CD4-positive, alpha-beta T cell treated with Interleukin-17A for 1 hour (primary cell): ENCODE results near the gene RIMBP2.

Experiments
- DNase-seq: peaks from one replicate; pipeline ENCODE4 v3.0.0-alpha.2; 2020

The RIMBP2 gene

DNA sequence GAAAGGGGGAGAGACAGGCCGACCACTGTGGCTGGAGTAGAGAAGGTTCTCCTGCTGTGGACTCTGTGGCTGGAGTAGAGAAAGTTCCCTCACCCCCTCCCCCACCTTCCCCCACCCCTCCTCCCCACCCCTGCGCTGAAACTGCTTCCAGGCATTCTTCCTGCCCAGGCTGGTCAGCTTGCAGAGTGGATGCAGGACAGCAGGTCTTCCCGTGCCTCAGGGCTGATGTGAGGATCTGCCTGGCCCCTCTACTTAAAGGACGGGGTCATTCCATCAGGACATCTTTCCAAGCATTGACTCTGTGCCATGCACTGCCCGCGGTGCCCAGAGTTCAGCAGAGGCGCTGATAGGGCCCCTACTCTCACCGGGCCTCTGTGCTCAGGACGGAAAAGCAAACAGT, 13.2 kb upstream of the RIMBP2 start:
- DNase-seq: no peak

GRCh38 chr12:130728158-130729058, 12.3 kb upstream of the RIMBP2 start:
- no peak for DNase-seq

DNA sequence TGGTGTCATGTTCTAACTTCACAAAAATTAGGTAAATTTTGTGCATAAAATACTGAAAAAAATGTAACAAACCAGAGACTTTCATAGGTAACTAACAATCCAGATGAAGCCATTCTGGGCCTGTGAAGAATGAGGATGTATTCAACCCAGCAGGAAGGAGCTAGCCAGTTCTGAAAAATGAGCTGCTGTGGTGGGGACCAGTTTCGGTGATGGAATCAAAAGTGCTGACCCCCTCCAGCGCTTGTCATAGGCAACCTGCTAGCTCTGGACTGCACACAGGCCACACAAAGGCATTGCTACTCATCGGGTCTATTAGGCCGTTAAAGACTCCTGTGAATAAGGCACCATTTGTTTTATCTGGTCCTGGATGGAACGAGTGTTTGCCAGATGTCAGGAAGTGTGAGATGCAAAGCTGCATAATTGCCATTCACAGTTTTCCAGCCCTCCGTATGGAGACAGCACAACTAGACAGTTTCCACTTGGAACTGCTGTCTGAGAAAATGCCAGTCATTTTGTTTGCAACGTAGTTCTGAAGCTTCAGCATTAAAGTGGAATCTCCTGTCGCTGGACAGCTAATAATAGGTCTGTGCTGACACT, 3.3 kb upstream of the RIMBP2 start:
- no peak for DNase-seq

GRCh38 chr12:130717752-130718151, 1.7 kb upstream of the RIMBP2 start:
- DNase-seq: no peak

DNA sequence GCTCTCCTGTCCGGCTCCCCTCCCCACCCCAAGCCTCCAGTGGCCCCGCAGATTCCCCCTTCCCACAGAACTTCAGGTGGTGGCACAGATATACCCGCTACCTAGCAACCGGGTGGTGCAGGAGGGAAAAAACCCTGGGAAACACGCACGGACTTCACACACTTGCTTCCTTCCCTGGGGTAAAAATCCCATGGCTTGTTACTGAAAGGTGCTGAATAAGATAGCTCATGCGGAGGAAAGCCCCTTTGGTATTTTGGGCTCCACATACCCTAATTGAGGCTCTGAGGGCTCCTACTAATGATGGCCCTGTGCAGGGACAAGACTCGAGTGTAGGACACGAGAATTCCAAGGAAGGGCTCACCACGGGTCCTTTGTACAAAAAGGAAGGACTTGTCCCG, 869 bp upstream of the RIMBP2 start:
- no peak for DNase-seq

DNA sequence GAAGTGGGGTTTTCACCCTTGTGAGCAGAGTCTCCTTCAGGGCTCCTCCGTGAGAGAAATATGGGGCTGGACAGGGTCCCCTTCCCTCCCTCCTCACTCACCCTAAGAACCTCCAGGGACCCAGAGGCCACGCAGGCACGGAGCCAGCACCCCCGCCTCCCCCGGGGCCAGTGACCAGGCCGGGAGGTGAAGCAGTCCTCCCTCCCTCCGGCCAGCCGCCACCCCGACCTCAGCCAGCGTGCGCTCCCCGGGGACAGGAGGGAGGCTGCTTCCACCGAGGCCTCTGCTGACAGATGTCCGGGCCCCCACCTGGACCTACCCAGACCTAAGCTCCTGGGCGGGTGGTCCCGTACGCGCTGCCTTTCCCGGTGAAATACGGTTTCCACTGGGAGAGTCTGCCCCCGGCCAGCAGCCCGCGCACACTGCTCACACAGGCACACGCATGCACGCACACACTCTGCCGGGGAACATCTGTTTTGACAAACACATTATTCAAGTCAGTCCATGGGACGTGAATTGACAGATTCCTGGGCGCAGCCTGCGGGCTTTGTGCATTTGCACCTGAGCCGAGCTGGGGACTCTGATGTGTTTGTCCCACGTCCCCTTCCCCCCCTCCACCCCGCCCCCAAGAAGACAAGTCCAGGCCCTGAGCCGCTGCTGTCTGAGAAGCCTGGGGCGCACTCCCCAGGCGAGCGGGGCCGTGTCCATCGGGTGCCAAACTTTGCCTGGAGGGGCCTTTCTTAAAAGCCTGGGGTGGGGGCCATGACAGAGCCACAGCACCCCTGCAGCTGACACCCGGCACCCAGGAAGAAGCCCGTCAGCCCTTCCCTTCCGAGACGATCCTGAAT, 725 bp downstream of the RIMBP2 start:
- no peak for DNase-seq

- no peak for DNase-seq
Measured at GRCh38 chr12:130714591-130715149, 1.4 kb downstream of the RIMBP2 start.

DNA sequence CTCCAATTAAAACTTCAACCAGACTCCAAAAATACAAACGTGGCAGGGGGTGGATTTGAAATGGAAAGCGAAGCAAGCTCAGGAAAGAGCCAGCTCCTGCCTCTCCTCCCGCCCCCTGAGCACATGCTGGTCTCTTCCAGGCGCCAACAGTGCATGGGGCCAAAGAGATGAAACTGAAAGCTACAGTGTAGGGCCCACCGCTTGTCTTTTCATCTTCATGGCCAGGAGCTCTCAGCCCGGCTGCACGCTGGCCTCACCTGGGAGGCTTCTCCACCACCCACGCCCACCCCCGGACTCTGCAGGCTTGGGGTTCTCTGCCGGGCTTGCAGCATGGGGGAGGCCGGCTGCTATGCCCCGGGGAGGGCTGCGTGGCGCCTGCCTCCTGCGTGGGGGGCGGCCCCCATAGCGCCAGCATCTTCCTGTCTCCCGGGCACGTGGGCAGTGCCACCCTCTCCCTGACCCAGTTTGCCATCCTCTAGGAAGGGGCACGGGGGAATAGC, 2.0 kb downstream of the RIMBP2 start:
- no peak for DNase-seq

DNA sequence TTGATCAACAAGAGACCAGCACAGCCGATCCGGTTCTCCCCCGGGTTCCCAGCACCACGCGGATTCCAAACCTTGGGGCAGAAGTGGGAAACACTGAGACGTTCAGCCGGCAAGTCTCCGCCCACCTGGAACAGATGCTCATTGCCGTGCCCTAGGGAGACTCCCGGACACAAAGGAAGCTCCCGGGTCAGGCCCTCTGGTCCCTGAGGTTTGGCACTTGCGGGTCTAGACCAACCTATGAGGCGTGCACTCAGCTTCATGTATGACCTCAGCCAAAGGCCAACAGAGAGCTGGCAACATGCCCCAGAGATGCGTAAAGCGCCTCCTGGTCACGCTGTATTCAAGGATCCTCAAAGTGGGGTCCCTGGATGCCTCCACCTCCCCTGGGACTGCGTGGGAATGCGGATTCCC, 2.5 kb downstream of the RIMBP2 start:
- no peak for DNase-seq

DNA sequence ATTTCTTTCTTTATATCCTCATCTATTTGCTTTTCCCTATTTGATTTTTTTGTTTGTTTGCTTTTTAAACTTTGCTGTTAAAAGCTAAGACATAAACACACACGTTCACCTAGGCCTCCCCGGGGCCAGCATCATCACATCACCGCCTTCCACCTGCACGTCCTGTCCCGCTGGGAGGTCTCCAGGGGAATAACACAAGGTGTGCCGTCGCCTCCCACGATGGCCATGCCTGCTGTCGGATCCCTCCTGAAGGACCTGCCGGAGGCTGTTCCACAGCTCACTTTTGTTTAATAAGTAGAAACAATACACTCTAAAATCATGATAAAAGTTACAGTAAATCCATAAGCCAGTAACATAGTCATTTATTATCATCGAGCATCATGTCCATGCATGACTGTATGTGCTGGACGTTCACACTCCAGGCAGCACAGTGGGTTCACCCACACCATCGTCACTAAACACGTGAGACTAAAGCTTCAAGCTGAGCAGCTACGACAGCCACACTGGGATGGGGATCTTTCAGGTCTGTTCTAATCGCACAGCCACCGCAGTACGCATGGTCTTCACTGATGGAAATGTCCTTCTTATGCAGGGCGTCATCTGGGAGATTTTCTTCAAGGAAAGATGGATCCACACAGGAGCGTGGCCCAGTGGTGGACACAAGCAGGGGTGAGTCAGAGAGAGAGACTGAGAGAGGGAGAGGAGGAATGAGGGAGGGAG, 3.6 kb downstream of the RIMBP2 start:
- DNase-seq: no peak

GRCh38 chr12:130711756-130712155, 4.3 kb downstream of the RIMBP2 start:
- DNase-seq: no peak

DNA sequence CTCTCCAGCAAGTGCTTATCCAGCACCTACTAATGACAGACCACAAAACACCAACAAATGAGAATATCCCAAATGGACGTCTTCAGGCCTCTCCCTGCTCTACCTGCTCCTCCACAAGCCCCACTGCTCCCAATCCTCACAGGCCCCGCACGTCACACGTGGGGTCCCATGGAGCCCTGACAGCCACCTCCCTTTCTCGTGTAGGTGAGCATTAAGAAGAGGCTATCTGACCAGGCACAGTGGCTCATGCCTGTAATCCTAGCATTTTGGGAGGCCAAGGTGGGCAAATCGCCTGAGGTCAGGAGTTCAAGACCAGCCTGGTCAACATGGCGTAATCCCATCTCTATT, 5.4 kb downstream of the RIMBP2 start:
- DNase-seq: no peak

DNA sequence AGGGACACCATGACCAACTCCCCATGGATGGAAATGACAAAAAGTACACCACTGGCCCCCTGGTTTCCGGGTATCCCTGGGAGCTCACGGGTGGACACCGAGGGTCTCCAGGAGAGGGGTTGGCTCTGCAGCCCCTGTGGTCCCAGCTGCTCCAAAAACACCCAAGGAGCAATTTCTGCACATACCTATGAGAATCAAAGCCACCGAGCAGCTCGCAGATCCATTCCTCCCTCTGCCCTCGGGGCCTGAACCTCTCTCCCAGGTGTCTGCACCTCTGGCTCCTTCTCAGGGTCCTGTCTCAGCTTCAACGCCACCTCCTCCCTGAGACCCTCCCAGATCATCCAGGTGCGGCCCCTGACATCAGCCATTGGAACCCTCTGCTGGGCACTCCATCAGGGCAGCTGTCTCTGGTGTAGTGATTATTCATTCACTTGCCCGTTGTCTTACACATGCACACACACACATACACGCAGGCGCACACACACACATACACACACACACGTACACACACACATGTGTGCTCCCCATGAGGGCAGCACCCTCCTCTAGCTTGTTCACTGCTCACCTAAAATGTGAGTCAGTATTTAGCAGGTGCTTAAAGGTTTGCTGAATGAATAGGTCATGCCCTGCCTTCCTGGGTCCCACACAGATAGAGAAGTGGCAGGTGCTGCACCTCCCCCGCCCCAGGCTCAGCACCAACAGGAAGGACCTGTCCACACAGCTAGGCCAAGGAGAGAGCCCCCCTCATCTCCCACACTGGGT, 5.9 kb downstream of the RIMBP2 start:
- DNase-seq: no peak

DNA sequence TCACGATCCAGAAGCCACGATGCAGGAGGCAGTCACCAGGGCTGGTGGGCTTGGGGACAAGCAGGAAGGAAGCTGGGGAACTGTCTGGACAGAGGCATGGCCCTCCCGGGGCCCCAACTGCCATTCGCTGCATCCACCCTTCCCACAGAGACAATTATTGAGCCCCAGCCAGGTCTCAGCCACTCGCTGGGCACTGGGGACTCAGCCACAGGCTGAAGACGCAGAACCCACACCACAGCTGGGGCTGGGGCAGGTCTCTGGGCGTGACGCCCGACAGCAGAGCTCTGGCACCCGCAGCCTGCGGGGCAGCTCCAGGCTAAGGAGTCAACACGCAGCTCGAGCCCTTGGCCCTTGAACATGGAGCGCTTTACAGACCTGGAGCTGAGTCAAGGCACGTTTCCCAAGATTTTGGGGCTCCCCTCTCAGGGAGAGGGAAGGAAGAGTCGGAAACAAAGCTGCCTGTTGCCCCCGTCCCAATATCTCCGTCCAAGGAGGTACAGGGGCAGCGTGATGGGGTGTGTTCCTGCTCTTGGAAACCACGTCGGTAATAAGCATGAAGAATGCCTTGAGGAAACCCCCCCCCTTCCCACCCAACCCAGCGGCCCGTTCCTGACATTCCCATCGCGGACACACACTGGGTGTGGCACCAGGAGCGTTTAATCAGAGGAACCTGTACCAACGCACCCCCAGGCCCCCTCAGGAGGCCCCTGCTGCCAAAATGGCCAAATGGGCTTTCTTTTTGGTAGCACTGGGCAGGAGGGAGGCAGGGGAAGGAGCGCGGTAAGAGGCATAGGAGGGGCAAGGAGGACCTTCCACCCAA, 6.7 kb downstream of the RIMBP2 start:
- DNase-seq: no peak

- DNase-seq: no peak
Measured at GRCh38 chr12:130708648-130709047, 7.5 kb downstream of the RIMBP2 start.

DNA sequence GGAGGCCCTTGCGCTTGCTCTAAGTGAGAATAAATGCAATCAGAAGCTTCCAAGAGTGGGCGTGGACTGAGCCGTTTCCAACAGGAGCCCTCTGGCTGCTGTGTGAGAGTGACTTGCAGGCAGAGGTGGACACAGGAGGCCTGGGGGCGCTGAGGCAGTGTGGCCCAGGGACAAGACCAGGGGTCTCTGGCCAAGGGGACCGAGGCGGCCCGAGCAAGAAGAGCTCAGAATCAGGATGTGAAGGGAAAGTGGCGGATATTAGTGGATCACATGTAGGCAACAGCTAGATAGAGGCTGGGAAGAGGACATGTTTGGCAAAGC, 8.6 kb downstream of the RIMBP2 start:
- no peak for DNase-seq

DNA sequence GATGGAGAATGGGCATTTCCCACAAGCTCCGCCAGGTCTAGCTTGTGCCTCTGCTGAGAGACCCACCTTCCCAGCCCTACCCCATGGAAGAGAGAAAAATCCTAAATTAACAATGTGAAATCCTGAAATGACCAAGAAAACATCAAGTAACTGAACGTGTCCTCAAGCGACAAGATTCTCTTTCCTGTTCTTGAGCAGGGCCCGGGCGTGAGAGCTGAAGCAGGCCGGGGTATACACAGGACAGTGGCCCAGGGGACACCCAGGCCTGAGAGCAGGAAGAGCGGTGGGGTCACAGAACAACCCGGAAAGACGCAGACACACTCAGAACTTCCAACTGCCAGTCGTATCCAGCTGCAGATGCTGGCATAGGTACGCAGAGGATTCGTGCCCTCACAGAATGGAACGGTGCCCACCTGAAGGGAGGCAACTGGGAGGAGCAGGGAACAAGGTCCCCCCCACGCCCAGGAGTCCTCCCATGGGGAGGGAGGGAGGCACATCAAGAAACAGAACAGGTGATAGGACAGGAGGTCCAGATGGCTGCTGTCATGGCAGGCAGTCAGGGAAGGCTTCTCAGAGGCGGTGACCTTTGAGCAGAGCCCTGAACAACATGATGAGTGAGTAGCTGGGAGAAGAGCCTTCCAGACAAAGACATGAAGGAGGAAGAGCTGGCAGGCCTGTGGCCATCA, 9.1 kb downstream of the RIMBP2 start:
- no peak for DNase-seq

GRCh38 chr12:130706311-130706710, 9.8 kb downstream of the RIMBP2 start:
- no peak for DNase-seq

DNA sequence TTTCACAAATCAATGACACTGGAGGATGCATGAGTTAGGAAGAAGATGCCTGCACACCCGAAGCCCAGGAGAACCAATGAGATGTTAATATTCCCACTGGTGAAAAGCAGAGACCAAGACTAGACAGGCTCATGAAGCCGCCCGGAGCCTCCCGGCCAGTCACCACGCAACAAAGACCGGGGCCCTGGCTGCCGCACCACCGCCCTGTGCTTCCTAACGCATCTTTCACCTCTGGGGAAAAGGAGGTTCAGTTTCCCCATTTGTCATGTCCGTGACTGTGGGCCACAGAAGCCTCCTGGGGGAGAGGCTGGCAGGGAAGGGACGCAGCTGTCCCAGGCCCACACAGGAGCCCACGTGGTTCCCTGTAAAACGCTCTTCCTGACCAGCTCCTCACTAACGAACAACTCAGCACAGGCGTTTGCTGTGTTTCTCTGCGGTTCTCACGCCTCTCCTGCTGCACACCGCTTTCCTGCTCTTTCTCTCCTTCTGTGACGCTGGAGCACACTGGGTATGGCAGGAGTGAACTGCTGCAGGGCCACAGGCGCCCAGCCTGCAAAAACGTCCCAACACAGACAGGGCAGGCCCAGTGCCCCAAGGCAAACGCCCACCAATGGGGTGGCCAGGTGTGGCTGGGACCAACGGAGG, 10.8 kb downstream of the RIMBP2 start:
- no peak for DNase-seq

GRCh38 chr12:130704606-130705005, 11.5 kb downstream of the RIMBP2 start:
- DNase-seq: no peak
